CD4-positive, alpha-beta memory T cell (primary cell): Measurements from ENCODE around the gene TRAPPC3L. TPM values are rescaled to one million over a fixed set of nuclear protein-coding genes. Genes with fewer than 3 reads are reported as not detected.

Source experiments
- CTCF ChIA-PET: fragments of 350-600 bp; sonication (Branson Sonifier 250); formaldehyde crosslinking; loops from one replicate; lab custom pipeline; 2021; ENCODE audit warnings: inconsistent platforms; ENCODE audit not compliant: partially characterized antibody; lab: Charles Lee
- POLR2A ChIA-PET: fragments of 350-600 bp; sonication (Branson Sonifier 250); formaldehyde crosslinking; loops from one replicate; lab custom pipeline; 2021; ENCODE audit not compliant: partially characterized antibody; lab: Charles Lee
- DNase-seq, 5 donors: peaks; one replicate each; pipeline versions ENCODE4 v3.0.0 to v3.0.0-alpha.2; 2020 to 2022; ENCODE audit warnings: mixed read lengths in 1 of 5
- H3K27ac ChIP-seq: one replicate; pipeline ENCODE4 v1.7.0; 2013; ENCODE audit warnings: low read depth, low read length
- H3K27me3 ChIP-seq: 2 replicates; pipeline ENCODE4 v1.7.0; 2013; ENCODE audit warnings: mild to moderate bottlenecking, low read length, moderate library complexity; ENCODE audit not compliant: insufficient read depth
- H3K36me3 ChIP-seq: 2 replicates; pipeline ENCODE4 v1.7.0; 2013; ENCODE audit warnings: mild to moderate bottlenecking, low read length, moderate library complexity; ENCODE audit not compliant: insufficient read depth
- H3K4me1 ChIP-seq: 2 replicates; pipeline ENCODE4 v1.7.0; 2013; ENCODE audit warnings: mild to moderate bottlenecking, low read length, moderate library complexity; ENCODE audit not compliant: insufficient read depth
- H3K4me3 ChIP-seq, 2 donors: one replicate each; pipeline ENCODE4 v1.7.0; 2013; ENCODE audit warnings: low read length in 2 of 2, mild to moderate bottlenecking in 1 of 2
- H3K9me3 ChIP-seq, 2 donors: one replicate each; pipeline ENCODE4 v1.7.0; 2013; ENCODE audit warnings: low read length in 2 of 2, control low read depth in 1 of 2; ENCODE audit not compliant: control insufficient read depth in 1 of 2
- H3K27ac Mint-ChIP-seq, 7 donors: one replicate each; pipeline ENCODE4 v1.8.0; 2020 to 2021; ENCODE audit warnings: mixed read lengths in 7 of 7, mild to moderate bottlenecking in 6 of 7, inconsistent platforms in 3 of 7, moderate library complexity in 3 of 7
- H3K27me3 Mint-ChIP-seq, 2 donors: one replicate each; pipeline ENCODE4 v1.8.0; 2020 to 2021; ENCODE audit warnings: mixed read lengths in 2 of 2
- H3K36me3 Mint-ChIP-seq, 2 donors: one replicate each; pipeline ENCODE4 v1.8.0; 2020 to 2021; ENCODE audit warnings: mixed read lengths in 2 of 2, inconsistent platforms in 1 of 2, mild to moderate bottlenecking in 1 of 2
- H3K4me1 Mint-ChIP-seq, 4 donors: one replicate each; pipeline ENCODE4 v1.8.0; 2020 to 2021; ENCODE audit warnings: mixed read lengths in 4 of 4, mild to moderate bottlenecking in 1 of 4
- H3K4me3 Mint-ChIP-seq, 8 donors: one replicate each; pipeline ENCODE4 v1.8.0; 2020 to 2021; ENCODE audit warnings: mixed read lengths in 8 of 8, mild to moderate bottlenecking in 7 of 8, moderate library complexity in 6 of 8, inconsistent platforms in 3 of 8
- H3K9me3 Mint-ChIP-seq, 8 donors: one replicate each; pipeline ENCODE4 v1.8.0; 2020 to 2021; ENCODE audit warnings: mixed read lengths in 8 of 8, mild to moderate bottlenecking in 5 of 8, inconsistent platforms in 3 of 8, moderate library complexity in 1 of 8
- intact Hi-C: fragments of 100-400 bp; cut with micrococcal nuclease; formaldehyde crosslinking; loops from one replicate; pipeline ENCODE4 v1.15.1; 2023
- polyA plus RNA-seq, 2 donors: library from polyadenylated mRNA; unstranded; fragments of 300-500 nt; fragmentation: Illumina TruSeq; gene quantifications; one replicate each; pipeline ENCODE4 v1.2.3, GENCODE V29; 2021
- total RNA-seq, 2 experiments: library from RNA; stranded (reverse); gene quantifications; one replicate each; pipeline ENCODE4 v1.2.3, GENCODE V29; 2021

TRAPPC3L gene
- total and polyA plus RNA-seq, 4 experiments from 2014 or later = not detected

GRCh38 chr6:116445102-116445501 is 100.4 kb downstream of the TRAPPC3L start:
- peaks cover 7 to 15% (median 13%) of the 10 kb centered on the region in 4 donors for H3K4me1 Mint-ChIP-seq
- Histone ChIP-seq H3K27me3 (no peaks in the 10 kb centered on the region), H3K4me3 (no peak overlapping the region), H3K36me3 (no peaks in the 10 kb centered on the region), H3K9me3 (no peaks in the 10 kb centered on the region), H3K4me1 (peaks cover 13% of the 10 kb centered on the region), H3K27ac (no peak overlapping the region)
- ChIA-PET POLR2A (interaction anchor here (1.3 kb wide), 1 partner anchor 74 kb away, joined by 3 read pairs; the partner anchor contains the start of gene DSE), CTCF (interaction anchor here (0.9 to 2.7 kb wide), 6 partner anchors 11 to 177 kb away, joined by 3 to 26 read pairs (median 4); no protein-coding TSS in a partner anchor)
- H3K4me3 Mint-ChIP-seq = no peak overlapping the region
- no peaks in the 10 kb centered on the region for H3K9me3 Mint-ChIP-seq
- H3K27me3 Mint-ChIP-seq = peaks cover under 1 to 7% of the 10 kb centered on the region in 2 donors
- H3K27ac Mint-ChIP-seq = no peak overlapping the region
- H3K36me3 Mint-ChIP-seq = no peaks in the 10 kb centered on the region
- no peak for DNase-seq
- intact Hi-C loops = loop anchor here (10.0 kb wide), 1 partner anchor 160 kb away; no protein-coding TSS in a partner anchor

Other genes with a start within 250 kb of the TRAPPC3L start
- gene DSE, start 174.7 kb downstream of the TRAPPC3L start, total RNA-seq = 1 to 10 TPM; 6.0 to 9.0 TPM
- gene DSE, start 174.7 kb downstream of the TRAPPC3L start, polyA plus RNA-seq = 1 to 10 TPM; 1.9 to 5.7 TPM
- 1 to 10 TPM; 2.4 to 3.0 TPM for gene CALHM6, start 84.3 kb downstream of the TRAPPC3L start, total RNA-seq
- gene CALHM6, start 84.3 kb downstream of the TRAPPC3L start, polyA plus RNA-seq = 100 to 1,000 TPM in 1 of 2 donors, 10 to 100 TPM in 1; 24.4 to 116 TPM
- not detected for gene CALHM5, start 34.0 kb downstream of the TRAPPC3L start, total RNA-seq
- gene CALHM5, start 34.0 kb downstream of the TRAPPC3L start, polyA plus RNA-seq = not detected
- not detected for gene CALHM4, start 8.1 kb upstream of the TRAPPC3L start, total RNA-seq
- not detected for gene CALHM4, start 8.1 kb upstream of the TRAPPC3L start, polyA plus RNA-seq
- gene RWDD1, start 25.8 kb upstream of the TRAPPC3L start, total RNA-seq = 10 to 100 TPM; 32.6 to 34.4 TPM
- 10 to 100 TPM; 72.1 to 79.0 TPM for gene RWDD1, start 25.8 kb upstream of the TRAPPC3L start, polyA plus RNA-seq
- gene RSPH4A, start 70.8 kb upstream of the TRAPPC3L start, total RNA-seq = under 1 TPM; 0.39 to 0.44 TPM
- gene RSPH4A, start 70.8 kb upstream of the TRAPPC3L start, polyA plus RNA-seq = not detected
- gene ZUP1, start 123.1 kb upstream of the TRAPPC3L start, total RNA-seq = 10 to 100 TPM; 13.4 to 13.9 TPM
- 1 to 10 TPM; 5.7 to 5.9 TPM for gene ZUP1, start 123.1 kb upstream of the TRAPPC3L start, polyA plus RNA-seq
- 10 to 100 TPM; 60.7 to 61.8 TPM for gene KPNA5, start 135.5 kb upstream of the TRAPPC3L start, total RNA-seq
- 1 to 10 TPM; 8.5 to 9.0 TPM for gene KPNA5, start 135.5 kb upstream of the TRAPPC3L start, polyA plus RNA-seq
- not detected for gene FAM162B, start 220.0 kb upstream of the TRAPPC3L start, total RNA-seq
- not detected for gene FAM162B, start 220.0 kb upstream of the TRAPPC3L start, polyA plus RNA-seq